ENCODE data around the gene TNFRSF6B. TPM values are rescaled to one million over a fixed set of nuclear protein-coding genes. Genes with fewer than 3 reads are reported as not detected.
"Not testable (repeated sequence)": the region's sequence is repeated elsewhere in the genome, so short reads cannot be mapped to it uniquely, and the experiment has no call there.

The TNFRSF6B gene
- polyA plus RNA-seq, 6 donors from 2014 or later: not detected

GRCh38 chr20:63667858-63668257 lies 28.6 kb upstream of the TNFRSF6B start:
- ATAC-seq (ENCODE audit: low read depth in 2 of 2) (no peak), DNase-seq (no peak)
- H3K36me3 Mint-ChIP-seq: peaks cover 5 to 8% of the 10 kb centered on the region in 2 donors
- H3K4me3 Mint-ChIP-seq: no peak overlapping the region
- peaks cover 0 to 4% (median 4%) of the 10 kb centered on the region in 3 donors for H3K4me1 Mint-ChIP-seq
- H3K27ac Mint-ChIP-seq: no peak overlapping the region
- no peaks in the 10 kb centered on the region for H3K27me3 Mint-ChIP-seq
- peaks cover 0 to 1% (median 0%) of the 10 kb centered on the region in 7 donors for H3K9me3 Mint-ChIP-seq

DNA sequence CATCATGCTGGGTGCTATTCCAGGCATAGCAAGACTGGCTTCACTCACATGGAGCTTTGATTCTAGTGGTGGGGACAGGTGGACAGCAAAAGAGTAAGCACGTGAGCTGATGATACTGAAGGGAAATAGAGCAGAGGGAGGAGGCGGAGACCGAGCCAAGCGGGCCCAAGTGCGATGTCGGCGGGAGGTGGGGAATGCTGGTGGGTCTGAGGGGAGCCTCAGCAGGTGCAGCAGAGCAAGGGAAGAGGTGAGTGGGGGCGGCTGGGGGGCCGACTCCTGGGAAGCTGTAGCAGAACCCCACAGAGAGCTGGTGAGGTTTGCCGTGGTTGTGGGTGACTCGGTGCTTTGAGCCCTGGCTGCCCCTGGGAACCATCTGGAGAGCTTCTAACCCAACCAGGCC lies 28.1 kb upstream of the TNFRSF6B start:
- Mint-ChIP-seq H3K27me3 (no peaks in the 10 kb centered on the region), H3K4me1 (peaks cover 0 to 4% (median 4%) of the 10 kb centered on the region in 3 donors), H3K9me3 (peaks cover 0 to 1% (median 0%) of the 10 kb centered on the region in 7 donors), H3K36me3 (peaks cover 5 to 8% of the 10 kb centered on the region in 2 donors), H3K27ac (no peak overlapping the region), H3K4me3 (no peak overlapping the region)
- ATAC-seq (ENCODE audit: low read depth in 2 of 2) (no peak), DNase-seq (no peak)

GRCh38 chr20:63671695-63672094 lies 24.8 kb upstream of the TNFRSF6B start:
- H3K9me3 Mint-ChIP-seq; H3K27me3 Mint-ChIP-seq; DNase-seq; ATAC-seq (ENCODE audit: low read depth in 2 of 2); H3K4me1 Mint-ChIP-seq; H3K27ac Mint-ChIP-seq; H3K4me3 Mint-ChIP-seq: not testable (repeated sequence)
- peaks cover 5 to 18% of the 10 kb centered on the region in 2 donors for H3K36me3 Mint-ChIP-seq

DNA sequence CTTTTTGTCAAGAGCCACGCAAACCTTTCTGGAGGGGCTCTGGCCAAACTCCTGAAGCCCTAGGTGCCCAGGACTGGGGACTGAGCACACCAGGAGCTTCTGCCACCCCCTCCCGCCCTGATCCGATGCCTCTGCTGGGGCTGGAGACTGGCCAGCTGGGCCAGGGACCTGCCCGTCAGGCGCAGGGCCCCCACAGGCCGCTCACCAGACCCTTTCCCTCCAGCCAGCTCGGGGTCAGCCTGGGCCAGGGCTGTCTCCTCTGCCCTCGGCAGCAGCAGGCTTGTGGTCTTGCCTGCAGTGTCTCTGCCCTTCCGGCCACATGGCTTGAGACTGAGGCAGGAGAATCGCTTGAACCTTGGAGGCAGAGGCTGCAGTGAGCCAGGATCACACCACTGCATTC lies 23.8 kb upstream of the TNFRSF6B start:
- peaks cover 0 to 4% (median 4%) of the 10 kb centered on the region in 3 donors for H3K4me1 Mint-ChIP-seq
- H3K4me3 Mint-ChIP-seq: no peak overlapping the region
- peaks cover 0 to 1% (median 0%) of the 10 kb centered on the region in 7 donors for H3K9me3 Mint-ChIP-seq
- H3K36me3 Mint-ChIP-seq: peaks cover 5 to 18% of the 10 kb centered on the region in 2 donors
- DNase-seq: no peak
- ATAC-seq (ENCODE audit: low read depth in 2 of 2): no peak
- H3K27me3 Mint-ChIP-seq: no peaks in the 10 kb centered on the region
- no peak overlapping the region for H3K27ac Mint-ChIP-seq

DNA sequence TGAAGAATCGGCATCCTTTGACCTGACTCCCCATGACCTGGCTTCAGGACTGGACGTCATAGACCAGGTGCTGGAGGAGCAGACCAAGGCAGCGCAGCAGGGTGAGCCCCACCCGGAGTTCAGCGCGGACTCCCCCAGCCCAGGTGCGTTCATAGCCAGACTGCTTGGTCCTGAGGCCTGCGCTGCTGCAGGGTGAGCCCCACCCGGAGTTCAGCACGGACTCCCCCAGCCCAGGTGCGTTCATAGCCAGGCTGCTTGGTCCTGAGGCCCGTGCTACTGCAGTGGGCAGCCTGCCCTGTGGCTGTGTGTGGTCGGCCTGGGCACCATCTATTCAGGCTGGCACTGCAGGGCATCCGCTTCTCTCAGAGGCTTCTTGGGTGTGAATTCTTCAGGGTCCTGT lies 22.5 kb upstream of the TNFRSF6B start:
- Mint-ChIP-seq H3K9me3 (no peaks in the 10 kb centered on the region), H3K36me3 (peaks cover 0 to 11% of the 10 kb centered on the region in 2 donors), H3K4me1 (peaks cover 0 to 4% (median 0%) of the 10 kb centered on the region in 3 donors), H3K27me3 (no peaks in the 10 kb centered on the region), H3K4me3 (no peak overlapping the region), H3K27ac (peak overlapping the region in 1 of 6 donors; percentile 76)
- ATAC-seq (ENCODE audit: low read depth in 2 of 2) (no peak), DNase-seq (no peak)

DNA sequence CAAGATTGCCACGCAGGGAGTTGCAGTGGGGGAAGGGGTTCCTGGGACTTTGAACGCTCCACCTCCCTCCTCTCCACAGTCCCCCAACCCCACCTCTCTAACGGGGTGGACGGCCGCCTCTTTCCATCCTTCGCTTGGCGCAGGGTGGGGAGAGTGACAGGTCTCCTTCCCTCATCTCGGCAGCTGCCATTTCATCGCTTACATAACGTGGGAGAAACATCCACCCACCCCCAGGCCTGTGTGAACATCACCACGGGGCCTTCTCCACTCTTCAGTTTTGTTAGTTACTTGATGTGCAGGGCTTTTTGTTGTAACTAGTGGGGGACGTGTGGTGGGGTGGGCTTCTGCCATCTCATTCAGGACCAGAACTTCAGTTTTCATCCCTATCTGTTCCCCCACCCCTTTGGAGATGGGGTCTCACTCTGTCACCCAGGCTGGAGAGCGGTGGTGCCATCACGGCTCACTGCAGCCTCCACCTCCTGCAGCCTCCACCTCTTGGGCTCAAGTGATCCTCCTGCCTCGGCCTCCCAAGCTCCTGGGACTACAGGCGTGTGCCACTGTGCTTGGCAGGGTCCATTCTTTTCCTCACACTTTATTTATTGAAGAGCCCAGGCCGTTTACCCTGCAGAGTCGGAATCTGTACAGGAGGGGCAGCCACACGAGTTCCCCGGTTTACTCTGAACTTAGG lies 20.6 kb upstream of the TNFRSF6B start:
- Mint-ChIP-seq H3K4me3 (peak overlapping the region in 1 of 8 donors; percentile 66), H3K36me3 (peaks cover 0 to 11% of the 10 kb centered on the region in 2 donors), H3K4me1 (no peaks in the 10 kb centered on the region), H3K27ac (no peak overlapping the region), H3K27me3 (no peaks in the 10 kb centered on the region), H3K9me3 (no peaks in the 10 kb centered on the region)
- ATAC-seq (ENCODE audit: low read depth in 2 of 2) (no peak), DNase-seq (no peak)

DNA sequence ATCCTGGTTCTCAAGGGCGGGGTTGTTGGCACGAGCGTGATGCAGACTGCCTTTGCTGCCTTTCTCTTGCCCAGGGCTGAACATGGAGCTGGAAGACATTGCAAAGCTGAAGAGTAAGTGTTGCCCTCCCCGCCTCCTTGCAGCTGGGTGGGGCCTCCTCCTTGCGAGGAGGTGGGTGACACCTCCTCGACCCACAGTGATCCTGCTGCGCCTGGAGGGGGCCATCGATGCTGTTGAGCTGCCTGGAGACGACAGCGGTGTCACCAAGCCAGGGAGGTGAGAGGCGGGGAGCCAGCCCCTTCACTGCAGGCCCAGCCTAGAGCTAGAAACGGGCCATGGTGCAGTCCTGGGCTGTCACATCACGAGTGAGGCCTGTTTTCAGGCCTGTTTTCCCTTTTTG lies 18.4 kb upstream of the TNFRSF6B start:
- no peaks in the 10 kb centered on the region for H3K4me1 Mint-ChIP-seq
- H3K36me3 Mint-ChIP-seq: peaks cover 0 to 11% of the 10 kb centered on the region in 2 donors
- H3K27ac Mint-ChIP-seq: peak overlapping the region in 1 of 6 donors; percentile 67
- H3K27me3 Mint-ChIP-seq: no peaks in the 10 kb centered on the region
- H3K4me3 Mint-ChIP-seq: no peak overlapping the region
- H3K9me3 Mint-ChIP-seq: no peaks in the 10 kb centered on the region
- DNase-seq (no peak), ATAC-seq (ENCODE audit: low read depth in 2 of 2) (no peak)

DNA sequence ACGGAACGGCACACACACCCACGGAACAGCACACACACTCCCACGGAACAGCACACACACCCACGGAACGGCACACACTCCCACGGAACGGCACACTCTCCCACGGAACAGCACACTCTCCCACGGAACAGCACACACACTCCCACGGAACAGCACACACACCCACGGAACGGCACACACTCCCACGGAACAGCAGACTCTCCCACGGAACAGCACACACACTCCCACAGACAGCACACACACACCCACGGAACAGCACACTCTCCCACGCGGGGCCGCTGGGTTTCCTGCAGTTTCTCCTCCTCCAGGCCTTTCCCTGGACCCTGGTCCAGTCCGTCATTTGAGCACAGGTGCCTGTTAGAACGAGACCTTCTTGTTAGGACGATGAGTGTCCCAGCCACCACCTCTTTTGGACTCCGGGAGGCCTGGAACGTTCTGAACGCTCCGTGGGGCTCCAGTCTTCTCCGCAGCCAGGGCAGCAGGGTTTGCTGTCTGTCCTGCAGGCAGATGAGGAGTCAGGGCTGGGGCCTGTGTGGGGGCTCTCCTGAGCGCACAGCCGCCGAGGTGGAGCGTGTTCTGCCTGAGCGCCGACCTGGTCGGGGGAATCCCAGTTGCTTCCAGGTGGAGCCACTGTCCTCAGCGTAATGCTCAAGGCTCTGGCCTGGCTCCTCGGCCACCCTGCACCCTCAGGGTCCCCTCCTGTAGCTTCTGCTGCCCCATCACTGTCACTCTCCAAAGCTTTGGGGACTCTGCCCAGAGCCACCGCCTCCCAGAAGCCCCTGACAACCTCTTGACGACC lies 17.6 kb upstream of the TNFRSF6B start:
- ATAC-seq (ENCODE audit: low read depth in 2 of 2) (no peak), DNase-seq (no peak)
- no peak overlapping the region for H3K4me3 Mint-ChIP-seq
- no peaks in the 10 kb centered on the region for H3K27me3 Mint-ChIP-seq
- no peak overlapping the region for H3K27ac Mint-ChIP-seq
- H3K9me3 Mint-ChIP-seq: no peaks in the 10 kb centered on the region
- H3K4me1 Mint-ChIP-seq: no peaks in the 10 kb centered on the region
- peaks cover 0 to 11% of the 10 kb centered on the region in 2 donors for H3K36me3 Mint-ChIP-seq

- H3K27me3 Mint-ChIP-seq: no peaks in the 10 kb centered on the region
- no peak overlapping the region for H3K4me3 Mint-ChIP-seq
- no peaks in the 10 kb centered on the region for H3K4me1 Mint-ChIP-seq
- peaks cover 0 to 11% of the 10 kb centered on the region in 2 donors for H3K36me3 Mint-ChIP-seq
- ATAC-seq (ENCODE audit: low read depth in 2 of 2) (no peak), DNase-seq (no peak)
- H3K9me3 Mint-ChIP-seq: no peaks in the 10 kb centered on the region
- no peak overlapping the region for H3K27ac Mint-ChIP-seq
These were observed 16.6 kb upstream of the TNFRSF6B start for GRCh38 chr20:63679799-63680305.

- ATAC-seq (ENCODE audit: low read depth in 2 of 2) (no peak), DNase-seq (no peak)
- no peaks in the 10 kb centered on the region for H3K27me3 Mint-ChIP-seq
- H3K4me3 Mint-ChIP-seq: no peak overlapping the region
- no peaks in the 10 kb centered on the region for H3K9me3 Mint-ChIP-seq
- H3K4me1 Mint-ChIP-seq: no peaks in the 10 kb centered on the region
- H3K27ac Mint-ChIP-seq: no peak overlapping the region
- H3K36me3 Mint-ChIP-seq: peaks cover 0 to 10% of the 10 kb centered on the region in 2 donors
These were observed 16.0 kb upstream of the TNFRSF6B start for GRCh38 chr20:63680427-63680826.

GRCh38 chr20:63680857-63681608 lies 15.4 kb upstream of the TNFRSF6B start:
- Mint-ChIP-seq H3K36me3 (peaks cover 0 to 4% of the 10 kb centered on the region in 2 donors), H3K4me1 (no peaks in the 10 kb centered on the region), H3K27me3 (no peaks in the 10 kb centered on the region), H3K4me3 (no peak overlapping the region), H3K27ac (no peak overlapping the region), H3K9me3 (no peaks in the 10 kb centered on the region)
- DNase-seq: no peak
- no peak for ATAC-seq (ENCODE audit: low read depth in 2 of 2)

GRCh38 chr20:63681609-63682142 lies 14.8 kb upstream of the TNFRSF6B start:
- H3K27me3 Mint-ChIP-seq: no peaks in the 10 kb centered on the region
- DNase-seq (no peak), ATAC-seq (ENCODE audit: low read depth in 2 of 2) (no peak)
- peak overlapping the region in 1 of 8 donors; percentile 25 for H3K4me3 Mint-ChIP-seq
- no peaks in the 10 kb centered on the region for H3K36me3 Mint-ChIP-seq
- H3K9me3 Mint-ChIP-seq: no peaks in the 10 kb centered on the region
- no peaks in the 10 kb centered on the region for H3K4me1 Mint-ChIP-seq
- H3K27ac Mint-ChIP-seq: no peak overlapping the region

Measured in naive B cell (primary cell).